Natural killer cell (primary cell): ENCODE measurements around the gene GRIK5. TPM values are rescaled to one million over a fixed set of nuclear protein-coding genes. Genes with fewer than 3 reads are reported as not detected.

ENCODE experiments used
- ATAC-seq, 3 donors: fragments of 150-1000 bp in 2 of 3; fragments of 200-7000 bp in 1 of 3; cut with Tn5 transposase; 1 replicate in 1 of 3; 2 replicates in 2 of 3; pipeline ENCODE4 v1.10.0; 2021; ENCODE audit warnings: mild to moderate bottlenecking in 2 of 3, moderate library complexity in 2 of 3
- DNase-seq, 2 donors: peaks; one replicate each; pipeline versions ENCODE4 v3.0.0 to v3.0.0-alpha.2; 2013 to 2021; ENCODE audit warnings: mixed read lengths in 1 of 2
- H3K27ac ChIP-seq: one replicate; pipeline ENCODE4 v1.5.1; 2013; ENCODE audit warnings: mild to moderate bottlenecking, low read length
- H3K27me3 ChIP-seq: one replicate; pipeline ENCODE4 v1.6.1; 2013; ENCODE audit warnings: low read length; ENCODE audit not compliant: control insufficient read depth, insufficient read depth
- H3K36me3 ChIP-seq: one replicate; pipeline ENCODE4 v1.6.1; 2013; ENCODE audit warnings: low read length; ENCODE audit not compliant: control insufficient read depth, insufficient read depth
- H3K4me1 ChIP-seq: one replicate; pipeline ENCODE4 v1.6.1; 2013; ENCODE audit warnings: low read length; ENCODE audit not compliant: control insufficient read depth, insufficient read depth
- H3K4me3 ChIP-seq: one replicate; pipeline ENCODE4 v1.5.1; 2013; ENCODE audit warnings: low read length
- H3K9me3 ChIP-seq: one replicate; pipeline ENCODE4 v1.6.1; 2013; ENCODE audit warnings: low read length; ENCODE audit not compliant: control insufficient read depth, insufficient read depth
- H3K27ac Mint-ChIP-seq, 2 donors: one replicate each; pipeline ENCODE4 v1.8.0; 2022; ENCODE audit warnings: mild to moderate bottlenecking in 2 of 2, mixed read lengths in 2 of 2, moderate library complexity in 1 of 2
- H3K27me3 Mint-ChIP-seq, 2 donors: one replicate each; pipeline ENCODE4 v1.8.0; 2022; ENCODE audit warnings: low read depth in 2 of 2, mixed read lengths in 2 of 2
- H3K36me3 Mint-ChIP-seq: one replicate; pipeline ENCODE4 v1.8.0; 2022; ENCODE audit warnings: mixed read lengths
- H3K4me1 Mint-ChIP-seq, 2 donors: one replicate each; pipeline ENCODE4 v1.8.0; 2022; ENCODE audit warnings: mixed read lengths in 2 of 2
- H3K4me3 Mint-ChIP-seq: one replicate; pipeline ENCODE4 v1.8.0; 2022; ENCODE audit warnings: mild to moderate bottlenecking, moderate library complexity, mixed read lengths
- H3K9me3 Mint-ChIP-seq, 2 donors: one replicate each; pipeline ENCODE4 v1.8.0; 2022; ENCODE audit warnings: mixed read lengths in 2 of 2
- CTCF ChIP-seq: fragments of 200-600 bp; IDR thresholded peaks from one replicate; pipeline ENCODE4 v1.8.0; 2022; ENCODE audit warnings: antibody characterized with exemption
- WGBS: methylation state at CpG from one replicate; pipeline ENCODE4 v1.1.7; 2013; ENCODE audit warnings: missing lambda C conversion rate; ENCODE audit not compliant: insufficient coverage; 5-methylcytosine and 5-hydroxymethylcytosine counted together
- intact Hi-C: fragments of 100-400 bp; cut with micrococcal nuclease; formaldehyde crosslinking; loops from one replicate; pipeline ENCODE4 v1.14.2; 2022
- total RNA-seq, 4 donors: library from RNA; stranded (reverse); fragments of 120-200 nt in 1 of 4; gene quantifications; one replicate each; pipeline versions ENCODE4 v1.2.3 to v1.2.4, GENCODE V29; 2013 to 2022

GRIK5 gene
- total RNA-seq, 3 donors from 2014 or later (not counting 1 experiment from before 2014, with no cell fraction given), result 0.31 to 2.1 TPM; not detected in 1

GRCh38 chr19:42078538-42079275 is 8.7 kb upstream of the GRIK5 start:
- TF ChIP-seq CTCF, result no peak
- Mint-ChIP-seq H3K4me3 (peak overlapping the region; percentile 92), H3K9me3 (no peaks in the 10 kb centered on the region), H3K4me1 (peaks cover 44 to 48% of the 10 kb centered on the region in 2 donors), H3K36me3 (no peaks in the 10 kb centered on the region), H3K27me3 (no peaks in the 10 kb centered on the region), H3K27ac (peak overlapping the region; percentile 100)
- H3K27me3 ChIP-seq, result no peaks in the 10 kb centered on the region
- H3K4me1 ChIP-seq, result peaks cover 17% of the 10 kb centered on the region
- H3K9me3 ChIP-seq, result no peaks in the 10 kb centered on the region
- H3K36me3 ChIP-seq, result peaks cover 38% of the 10 kb centered on the region
- intact Hi-C loops, result no loop called here
- no peak for ATAC-seq
- no peak overlapping the region for H3K27ac ChIP-seq
- WGBS, result 90% methylated on average over 15 of the region's 15 CpGs
- DNase-seq, result no peak
- no peak overlapping the region for H3K4me3 ChIP-seq

GRCh38 chr19:42078058-42078457 is 8.1 kb upstream of the GRIK5 start:
- peak overlapping the region; percentile 92 for H3K4me3 Mint-ChIP-seq
- H3K27ac ChIP-seq, result no peak overlapping the region
- peaks cover 17% of the 10 kb centered on the region for H3K4me1 ChIP-seq
- WGBS, result 100% methylated on average over 1 of the region's 1 CpG
- TF ChIP-seq CTCF, result no peak
- no peaks in the 10 kb centered on the region for H3K27me3 ChIP-seq
- H3K27me3 Mint-ChIP-seq, result no peaks in the 10 kb centered on the region
- H3K36me3 ChIP-seq, result peaks cover 38% of the 10 kb centered on the region
- no peaks in the 10 kb centered on the region for H3K36me3 Mint-ChIP-seq
- no peaks in the 10 kb centered on the region for H3K9me3 Mint-ChIP-seq
- peaks cover 44 to 48% of the 10 kb centered on the region in 2 donors for H3K4me1 Mint-ChIP-seq
- peak overlapping the region; percentile 100 for H3K27ac Mint-ChIP-seq
- intact Hi-C loops, result no loop called here
- no peak overlapping the region for H3K4me3 ChIP-seq
- no peaks in the 10 kb centered on the region for H3K9me3 ChIP-seq
- DNase-seq (no peak), ATAC-seq (no peak)

DNA sequence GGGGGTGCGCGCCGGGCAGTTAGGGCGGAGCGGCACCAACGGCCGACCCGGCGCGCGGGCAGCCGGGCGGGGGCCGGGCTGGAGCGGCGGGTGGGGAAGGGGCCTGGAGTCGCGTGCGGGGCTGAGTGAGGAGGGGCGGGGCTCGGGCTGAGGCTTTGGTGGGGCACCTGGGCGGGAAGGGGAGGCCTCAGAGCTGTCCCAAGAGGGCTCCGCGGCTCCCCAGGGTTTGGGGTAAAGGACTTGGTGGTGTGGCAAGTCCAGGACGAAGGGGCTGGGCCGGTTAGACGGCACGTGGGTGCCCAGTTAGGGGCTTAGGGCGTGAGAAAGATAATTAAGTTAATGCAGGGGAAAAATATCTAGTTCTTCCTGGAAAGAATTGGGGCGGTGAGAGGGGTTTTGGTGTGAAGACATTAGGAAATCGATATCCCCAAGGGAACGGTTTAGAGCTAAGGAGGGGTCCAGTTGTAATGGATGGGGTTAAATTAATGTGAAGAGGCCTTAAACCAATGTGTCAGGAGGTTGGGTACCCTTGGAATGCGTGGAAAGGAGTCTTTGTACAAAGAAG is 6.5 kb upstream of the GRIK5 start:
- intact Hi-C loops, result loop anchor here (1.0 kb wide), 1 partner anchor 249 kb away; the partner anchor contains the start of gene MEGF8
- Mint-ChIP-seq H3K4me1 (peaks cover 39 to 42% of the 10 kb centered on the region in 2 donors), H3K27me3 (peaks cover 0 to 4% of the 10 kb centered on the region in 2 donors), H3K4me3 (peak overlapping the region; percentile 98), H3K27ac (peak overlapping the region; percentile 100), H3K9me3 (no peaks in the 10 kb centered on the region), H3K36me3 (no peaks in the 10 kb centered on the region)
- under 1% methylated on average over 33 of the region's 33 CpGs for WGBS
- Histone ChIP-seq H3K4me1 (peaks cover 17% of the 10 kb centered on the region), H3K27ac (peak overlapping the region; percentile 63), H3K4me3 (peak overlapping the region; percentile 59), H3K27me3 (no peaks in the 10 kb centered on the region), H3K9me3 (no peaks in the 10 kb centered on the region), H3K36me3 (peaks cover 29% of the 10 kb centered on the region)
- TF ChIP-seq CTCF, result no peak
- DNase-seq, result no peak
- ATAC-seq, result no peak
